Measurements from ENCODE around the gene PPP1CC. TPM values are rescaled to one million over a fixed set of nuclear protein-coding genes. Genes with fewer than 3 reads are reported as not detected.

The PPP1CC gene
- total RNA-seq, 2 experiments from 2014 or later, result 146 to 264 TPM

- ChIA-PET POLR2A (interaction anchor here (0.5 to 2.3 kb wide), 4 partner anchors 11 to 586 kb away, joined by 3 to 7 read pairs (median 4); no protein-coding TSS in a partner anchor), CTCF (ENCODE audit: unreplicated experiment) (no interaction called here)
- no peak overlapping the region for H3K4me3 ChIP-seq (ENCODE audit: low read depth, low read length, poor library complexity, severe bottlenecking)
- H2AFZ ChIP-seq (ENCODE audit: low read length), result no peak overlapping the region; the same call in 1 of the 2 replicates
- DNase-seq (ENCODE audit: low spot score), result peak; percentile 57
- no peaks in the 10 kb centered on the region for H3K36me3 ChIP-seq (ENCODE audit: insufficient read depth, low read length)
- TF ChIP-seq CTCF (conservative IDR thresholded peaks at IDR 0.05; ENCODE audit: low read length), result no peak
- TF ChIP-seq EZH2phosphoT487 (IDR thresholded peaks at IDR 0.05; ENCODE audit: borderline replicate concordance, low read depth, low read length), result no peak
- no peaks in the 10 kb centered on the region for H3K9me2 ChIP-seq (ENCODE audit: insufficient read depth, low read length)
- intact Hi-C loops (cut with micrococcal nuclease; ENCODE audit: unreplicated experiment), result no loop called here
- no peaks in the 10 kb centered on the region for H3K79me2 ChIP-seq (ENCODE audit: insufficient read depth, low read depth, low read length)
- peak overlapping the region; percentile 26 for H3K27ac ChIP-seq (ENCODE audit: low read depth, low read length, poor library complexity, severe bottlenecking)
- no TSS peak for BruUV-seq (replicated peaks)
- peaks cover 5% of the 10 kb centered on the region; the same call in 1 of the 2 replicates for H3K9me3 ChIP-seq (ENCODE audit: low read length)
- no peaks in the 10 kb centered on the region for H4K20me1 ChIP-seq (ENCODE audit: insufficient read depth, low read length)
- peaks cover 35% of the 10 kb centered on the region for H3K4me1 ChIP-seq (ENCODE audit: insufficient read depth, low read length, poor library complexity, severe bottlenecking)
- H3K4me2 ChIP-seq (ENCODE audit: low read length), result peak overlapping the region; percentile 20
Observed at GRCh38 chr12:110765111-110765510, 22.4 kb upstream of the PPP1CC start.

- H3K79me2 ChIP-seq (ENCODE audit: insufficient read depth, low read depth, low read length), result no peaks in the 10 kb centered on the region
- no peak overlapping the region for H3K4me2 ChIP-seq (ENCODE audit: low read length)
- H3K36me3 ChIP-seq (ENCODE audit: insufficient read depth, low read length), result no peaks in the 10 kb centered on the region
- POLR2A ChIA-PET, result interaction anchor here (0.7 kb wide), 2 partner anchors 15 to 16 kb away, joined by 3 read pairs; no protein-coding TSS in a partner anchor
- no peaks in the 10 kb centered on the region for H3K9me3 ChIP-seq (ENCODE audit: low read length)
- no peaks in the 10 kb centered on the region for H3K9me2 ChIP-seq (ENCODE audit: insufficient read depth, low read length)
- H3K4me1 ChIP-seq (ENCODE audit: insufficient read depth, low read length, poor library complexity, severe bottlenecking), result peaks cover 35% of the 10 kb centered on the region
- H3K4me3 ChIP-seq (ENCODE audit: low read depth, low read length, poor library complexity, severe bottlenecking), result no peak overlapping the region
- CTCF ChIA-PET (ENCODE audit: unreplicated experiment), result interaction anchor here (0.6 kb wide), 1 partner anchor 255 kb away, joined by 3 read pairs; no protein-coding TSS in a partner anchor
- BruUV-seq (replicated peaks), result no TSS peak
- no peak overlapping the region for H3K27ac ChIP-seq (ENCODE audit: low read depth, low read length, poor library complexity, severe bottlenecking)
- H2AFZ ChIP-seq (ENCODE audit: low read length), result peak overlapping the region; percentile 97
- no peak for DNase-seq (ENCODE audit: low spot score)
- intact Hi-C loops (cut with micrococcal nuclease; ENCODE audit: unreplicated experiment), result no loop called here
- no peak for TF ChIP-seq CTCF (conservative IDR thresholded peaks at IDR 0.05; ENCODE audit: low read length)
- no peaks in the 10 kb centered on the region for H4K20me1 ChIP-seq (ENCODE audit: insufficient read depth, low read length)
Observed at GRCh38 chr12:110763583-110763982, 20.9 kb upstream of the PPP1CC start.

- POLR2A ChIA-PET, result interaction anchor here (0.6 to 1.4 kb wide), 3 partner anchors 10 to 149 kb away, joined by 3 to 6 read pairs (median 3); partner anchors contain the start of gene TCTN1
- no TSS peak for BruUV-seq (replicated peaks)
- peak overlapping the region; percentile 5 for H3K4me3 ChIP-seq (ENCODE audit: low read depth, low read length, poor library complexity, severe bottlenecking)
Observed at GRCh38 chr12:110762891-110763290, 20.2 kb upstream of the PPP1CC start.

More at GRCh38 chr12:110762891-110763290, 20.2 kb upstream of the PPP1CC start:
- Histone ChIP-seq H3K4me2 (ENCODE audit: low read length) (peak overlapping the region; percentile 18; the same call in 1 of the 2 replicates), H3K9me2 (ENCODE audit: insufficient read depth, low read length) (no peaks in the 10 kb centered on the region), H3K79me2 (ENCODE audit: insufficient read depth, low read depth, low read length) (no peaks in the 10 kb centered on the region), H4K20me1 (ENCODE audit: insufficient read depth, low read length) (no peaks in the 10 kb centered on the region), H3K9me3 (ENCODE audit: low read length) (no peaks in the 10 kb centered on the region), H3K36me3 (ENCODE audit: insufficient read depth, low read length) (no peaks in the 10 kb centered on the region), H2AFZ (ENCODE audit: low read length) (peak overlapping the region; percentile 97), H3K4me1 (ENCODE audit: insufficient read depth, low read length, poor library complexity, severe bottlenecking) (peaks cover 35% of the 10 kb centered on the region), H3K27ac (ENCODE audit: low read depth, low read length, poor library complexity, severe bottlenecking) (no peak overlapping the region)
- CTCF ChIA-PET (ENCODE audit: unreplicated experiment), result interaction anchor here (0.6 kb wide), 1 partner anchor 255 kb away, joined by 3 read pairs; no protein-coding TSS in a partner anchor
- DNase-seq (ENCODE audit: low spot score), result peak; percentile 42
- intact Hi-C loops (cut with micrococcal nuclease; ENCODE audit: unreplicated experiment), result no loop called here
- TF ChIP-seq EZH2phosphoT487 (IDR thresholded peaks at IDR 0.05; ENCODE audit: borderline replicate concordance, low read depth, low read length) (no peak), CTCF (conservative IDR thresholded peaks at IDR 0.05; ENCODE audit: low read length) (no peak)

Measured in OCI-LY7 (cell line).